ENCODE data around the gene ANKLE1.

ANKLE1 gene

GRCh38 chr19:17243211-17243829 is 38.4 kb upstream of the ANKLE1 start:
- peaks cover 27% of the 10 kb centered on the region for H3K36me3 Mint-ChIP-seq (ENCODE audit: low read depth)
- peak overlapping the region; percentile 9 for H3K27ac Mint-ChIP-seq
- H3K4me3 Mint-ChIP-seq: peak overlapping the region; percentile 89
- intact Hi-C loops (cut with micrococcal nuclease): no loop called here
- H3K27me3 Mint-ChIP-seq: peaks cover 8% of the 10 kb centered on the region
- H3K9me3 Mint-ChIP-seq: no peaks in the 10 kb centered on the region
- H3K4me1 Mint-ChIP-seq (ENCODE audit: low read depth): peaks cover 39% of the 10 kb centered on the region

GRCh38 chr19:17243830-17244617 is 37.7 kb upstream of the ANKLE1 start:
- Mint-ChIP-seq H3K4me3 (peak overlapping the region; percentile 89), H3K27ac (peak overlapping the region; percentile 81), H3K27me3 (peaks cover 8% of the 10 kb centered on the region), H3K36me3 (ENCODE audit: low read depth) (peaks cover 23% of the 10 kb centered on the region), H3K9me3 (no peaks in the 10 kb centered on the region), H3K4me1 (ENCODE audit: low read depth) (peaks cover 39% of the 10 kb centered on the region)
- intact Hi-C loops (cut with micrococcal nuclease): no loop called here

DNA sequence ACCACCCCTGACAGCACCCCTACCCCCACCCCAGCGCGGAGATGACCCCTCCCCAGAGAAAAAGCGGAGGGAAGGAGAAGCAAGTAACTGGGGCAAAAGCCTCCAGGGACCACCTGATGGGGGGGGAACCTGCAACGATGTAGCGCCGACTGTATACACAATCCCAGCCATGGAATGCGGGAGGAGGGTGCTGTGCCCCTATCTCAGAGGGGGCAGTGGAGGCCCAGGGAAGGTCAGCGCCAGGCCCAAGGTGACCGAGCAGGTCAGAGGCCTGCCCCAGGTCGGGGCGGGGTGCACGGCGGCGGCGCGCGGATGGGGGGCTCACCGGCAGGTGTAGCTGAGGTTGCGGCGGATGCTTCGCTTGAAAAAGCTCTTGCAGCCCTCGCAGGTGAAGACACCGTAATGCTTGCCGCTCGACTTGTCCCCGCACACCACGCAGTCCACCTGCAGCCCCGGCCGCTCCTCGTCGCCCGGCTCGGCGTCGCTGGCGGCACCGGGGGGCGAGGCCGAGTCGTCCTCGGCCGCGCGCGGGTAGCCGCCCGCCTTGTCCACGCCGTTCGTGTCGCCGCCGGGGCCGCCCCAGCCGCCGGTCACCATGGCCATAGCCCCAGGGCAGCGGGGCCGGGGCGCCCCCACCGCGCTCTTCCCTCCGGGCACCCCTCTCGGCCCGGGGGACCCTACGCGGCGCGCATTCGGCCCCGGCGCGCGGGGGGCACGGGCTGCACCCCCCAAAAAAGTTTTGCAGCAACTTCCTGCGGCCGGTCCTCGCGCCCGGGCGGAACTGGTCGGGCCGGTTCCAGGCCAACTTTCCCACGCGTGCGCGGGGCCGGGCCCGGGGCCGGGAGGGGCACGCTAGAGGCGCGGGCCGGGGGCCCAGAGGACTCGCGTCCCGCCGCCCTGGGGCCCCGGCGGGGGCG is 36.8 kb upstream of the ANKLE1 start:
- peaks cover 22% of the 10 kb centered on the region for H3K36me3 Mint-ChIP-seq (ENCODE audit: low read depth)
- H3K27ac Mint-ChIP-seq: peak overlapping the region; percentile 81
- H3K4me1 Mint-ChIP-seq (ENCODE audit: low read depth): peaks cover 39% of the 10 kb centered on the region
- peak overlapping the region; percentile 89 for H3K4me3 Mint-ChIP-seq
- no peaks in the 10 kb centered on the region for H3K9me3 Mint-ChIP-seq
- intact Hi-C loops (cut with micrococcal nuclease): no loop called here
- H3K27me3 Mint-ChIP-seq: peaks cover 8% of the 10 kb centered on the region

DNA sequence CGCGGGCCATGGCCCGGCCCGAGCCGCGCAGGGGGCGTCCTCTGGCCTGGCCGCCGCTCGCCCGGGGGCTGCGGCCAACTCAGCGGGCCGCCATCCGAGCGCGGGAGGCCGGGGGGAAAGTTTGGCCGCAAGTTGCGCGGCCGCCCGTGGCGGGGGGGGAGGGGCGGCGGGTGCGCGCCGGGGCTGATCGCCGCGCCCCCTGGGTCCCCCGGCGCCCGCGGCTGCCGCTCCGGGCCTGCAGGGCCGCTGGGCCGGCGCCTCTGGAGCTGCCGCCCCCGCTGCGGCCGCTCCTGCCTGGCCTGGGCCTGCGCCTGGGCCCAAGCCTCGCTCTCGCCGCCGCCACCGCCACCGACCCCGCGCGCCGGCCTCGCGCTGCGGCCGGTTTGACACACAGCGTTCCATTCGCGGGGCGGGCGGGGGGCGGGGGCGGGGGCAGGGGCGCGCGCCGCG is 36.1 kb upstream of the ANKLE1 start, which contains the start of gene NR2F6:
Gene NR2F6 (minus strand): TSS at position 385 of the 450 bp plus-strand sequence. CDS start 699 bp downstream, outside the sequence.
- H3K4me1 Mint-ChIP-seq (ENCODE audit: low read depth): peaks cover 39% of the 10 kb centered on the region

GRCh38 chr19:17246681-17247425 is 34.8 kb upstream of the ANKLE1 start:
- peaks cover 39% of the 10 kb centered on the region for H3K4me1 Mint-ChIP-seq (ENCODE audit: low read depth)
- H3K27me3 Mint-ChIP-seq: peaks cover 8% of the 10 kb centered on the region
- H3K36me3 Mint-ChIP-seq (ENCODE audit: low read depth): peaks cover 6% of the 10 kb centered on the region
- no peaks in the 10 kb centered on the region for H3K9me3 Mint-ChIP-seq
- intact Hi-C loops (cut with micrococcal nuclease): no loop called here
- H3K27ac Mint-ChIP-seq: peak overlapping the region; percentile 93
- H3K4me3 Mint-ChIP-seq: peak overlapping the region; percentile 95

More for the DNA sequence above, 36.1 kb upstream of the ANKLE1 start, which contains the start of gene NR2F6:
- H3K4me3 Mint-ChIP-seq: peak within 1 kb of the TSS; percentile 95
- H3K36me3 Mint-ChIP-seq (ENCODE audit: low read depth): peaks cover 15% of the 10 kb centered on the region
- H3K27me3 Mint-ChIP-seq: peaks cover 8% of the 10 kb centered on the region
- H3K9me3 Mint-ChIP-seq: no peaks in the 10 kb centered on the region
- intact Hi-C loops (cut with micrococcal nuclease): no loop called here
- H3K27ac Mint-ChIP-seq: peak within 1 kb of the TSS; percentile 93

GRCh38 chr19:17248011-17248776 is 33.5 kb upstream of the ANKLE1 start:
- Mint-ChIP-seq H3K4me1 (ENCODE audit: low read depth) (peaks cover 33% of the 10 kb centered on the region), H3K27me3 (peaks cover 8% of the 10 kb centered on the region), H3K9me3 (no peaks in the 10 kb centered on the region), H3K4me3 (no peak overlapping the region), H3K27ac (peak overlapping the region; percentile 93), H3K36me3 (ENCODE audit: low read depth) (peaks cover 6% of the 10 kb centered on the region)
- intact Hi-C loops (cut with micrococcal nuclease): no loop called here

DNA sequence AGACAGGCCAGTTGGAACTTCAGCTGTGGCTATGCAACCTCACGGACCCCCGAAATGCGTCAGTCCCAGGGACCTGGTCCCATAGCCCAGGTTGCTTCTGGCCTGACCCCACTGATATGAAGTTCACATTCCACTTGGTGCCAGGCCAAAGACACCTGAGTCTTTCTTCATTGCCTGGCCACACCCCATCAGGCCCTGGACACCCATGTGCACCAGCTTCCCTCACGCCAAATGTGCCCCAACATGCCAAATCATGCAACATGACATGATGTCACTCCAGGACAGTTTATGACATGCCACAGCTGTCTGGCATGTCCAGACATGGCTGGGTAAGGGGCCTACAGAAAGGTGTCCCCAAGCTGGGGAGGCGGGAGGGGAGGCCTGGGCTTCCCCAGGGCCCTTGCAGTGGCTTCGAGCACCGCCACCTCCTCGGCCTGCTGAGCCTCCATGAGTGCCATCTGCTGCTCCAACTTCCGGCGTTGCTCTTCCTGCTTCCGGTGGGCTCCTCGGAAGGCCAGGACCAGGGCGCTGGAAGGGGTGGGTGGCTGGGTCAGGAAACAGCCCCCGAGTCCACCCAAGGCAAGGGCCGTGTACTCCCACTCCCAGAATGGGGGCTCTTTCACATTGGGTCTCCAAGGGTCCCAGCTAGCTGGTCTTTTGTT is 31.7 kb upstream of the ANKLE1 start:
- Mint-ChIP-seq H3K36me3 (ENCODE audit: low read depth) (peaks cover 6% of the 10 kb centered on the region), H3K9me3 (no peaks in the 10 kb centered on the region), H3K4me3 (no peak overlapping the region), H3K4me1 (ENCODE audit: low read depth) (peaks cover 19% of the 10 kb centered on the region), H3K27me3 (peaks cover 4% of the 10 kb centered on the region), H3K27ac (no peak overlapping the region)
- intact Hi-C loops (cut with micrococcal nuclease): no loop called here

DNA sequence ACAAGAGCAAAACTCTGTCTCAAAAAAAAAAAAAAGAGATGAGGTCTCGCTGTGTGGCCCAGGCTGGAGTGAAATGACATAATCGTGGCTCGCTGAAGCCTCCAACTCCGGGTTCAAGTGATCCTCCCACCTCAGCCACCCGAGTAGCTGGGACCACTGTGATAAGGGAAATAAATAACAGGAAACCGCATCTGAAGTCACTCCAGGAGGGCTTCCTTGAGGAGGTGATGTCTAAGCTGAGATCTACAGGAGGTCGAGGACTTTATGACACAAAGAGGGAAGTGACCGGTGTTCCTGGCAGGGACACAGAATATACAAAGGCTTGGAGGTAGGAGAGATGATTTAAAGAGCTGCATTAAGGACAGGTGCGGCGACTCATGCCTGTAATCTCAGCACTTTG is 27.1 kb upstream of the ANKLE1 start:
- no peaks in the 10 kb centered on the region for H3K4me1 Mint-ChIP-seq (ENCODE audit: low read depth)
- H3K9me3 Mint-ChIP-seq: no peaks in the 10 kb centered on the region
- H3K27me3 Mint-ChIP-seq: peaks cover 11% of the 10 kb centered on the region
- H3K27ac Mint-ChIP-seq: no peak overlapping the region
- no peak overlapping the region for H3K4me3 Mint-ChIP-seq
- no peaks in the 10 kb centered on the region for H3K36me3 Mint-ChIP-seq (ENCODE audit: low read depth)
- intact Hi-C loops (cut with micrococcal nuclease): no loop called here

GRCh38 chr19:17255150-17255621 is 26.5 kb upstream of the ANKLE1 start:
- intact Hi-C loops (cut with micrococcal nuclease): no loop called here
- Mint-ChIP-seq H3K4me3 (no peak overlapping the region), H3K36me3 (ENCODE audit: low read depth) (no peaks in the 10 kb centered on the region), H3K27me3 (peaks cover 11% of the 10 kb centered on the region), H3K9me3 (no peaks in the 10 kb centered on the region), H3K4me1 (ENCODE audit: low read depth) (no peaks in the 10 kb centered on the region), H3K27ac (no peak overlapping the region)

DNA sequence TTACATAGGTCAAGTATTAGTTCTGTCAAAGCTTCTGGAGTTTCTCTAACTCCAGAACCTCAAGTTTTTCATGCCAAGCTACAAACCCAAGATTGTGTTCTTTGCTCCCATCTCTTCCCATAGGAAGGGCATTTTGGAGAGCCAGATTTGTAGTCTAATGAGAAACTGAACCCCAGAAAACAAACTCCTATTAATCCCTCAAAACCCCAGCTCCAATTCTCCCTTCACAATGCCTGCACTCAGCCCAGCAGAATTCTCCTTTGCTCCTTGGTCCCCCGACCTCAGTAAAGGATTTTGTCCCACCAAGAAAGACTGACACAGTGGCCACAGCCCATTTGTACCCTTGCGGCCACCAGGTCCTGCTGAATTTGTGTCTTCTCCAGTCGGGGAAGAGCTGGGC is 25.6 kb upstream of the ANKLE1 start:
- peaks cover 7% of the 10 kb centered on the region for H3K4me1 Mint-ChIP-seq (ENCODE audit: low read depth)
- H3K9me3 Mint-ChIP-seq: no peaks in the 10 kb centered on the region
- H3K27ac Mint-ChIP-seq: no peak overlapping the region
- no peak overlapping the region for H3K4me3 Mint-ChIP-seq
- no peaks in the 10 kb centered on the region for H3K36me3 Mint-ChIP-seq (ENCODE audit: low read depth)
- intact Hi-C loops (cut with micrococcal nuclease): no loop called here
- peaks cover 14% of the 10 kb centered on the region for H3K27me3 Mint-ChIP-seq

GRCh38 chr19:17259118-17259780 is 22.5 kb upstream of the ANKLE1 start:
- Mint-ChIP-seq H3K4me1 (ENCODE audit: low read depth) (peaks cover 7% of the 10 kb centered on the region), H3K9me3 (no peaks in the 10 kb centered on the region), H3K27ac (no peak overlapping the region), H3K27me3 (peaks cover 19% of the 10 kb centered on the region), H3K36me3 (ENCODE audit: low read depth) (no peaks in the 10 kb centered on the region), H3K4me3 (no peak overlapping the region)
- intact Hi-C loops (cut with micrococcal nuclease): no loop called here

DNA sequence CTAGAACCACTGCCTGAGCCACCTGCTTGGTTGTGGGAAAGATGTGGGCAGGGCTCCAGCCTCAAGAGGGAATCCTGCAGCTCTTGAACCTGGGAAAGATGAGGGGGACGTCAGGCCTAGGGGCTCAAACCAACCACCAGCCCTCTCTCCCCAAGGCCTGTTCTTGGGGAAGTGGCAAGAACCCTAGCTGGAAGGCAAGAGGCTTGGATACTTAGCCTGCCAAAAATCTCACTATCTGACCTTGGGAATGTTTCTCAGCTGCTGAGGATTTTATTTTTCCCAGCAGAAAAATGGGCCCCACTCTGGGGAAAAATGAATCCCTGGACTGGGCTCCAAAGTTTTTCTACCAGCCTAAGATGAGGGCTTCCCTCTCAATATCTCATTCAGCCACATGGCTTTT is 21.8 kb upstream of the ANKLE1 start:
- Mint-ChIP-seq H3K27me3 (peaks cover 19% of the 10 kb centered on the region), H3K4me3 (no peak overlapping the region), H3K36me3 (ENCODE audit: low read depth) (no peaks in the 10 kb centered on the region), H3K27ac (no peak overlapping the region), H3K4me1 (ENCODE audit: low read depth) (peaks cover 7% of the 10 kb centered on the region), H3K9me3 (no peaks in the 10 kb centered on the region)
- intact Hi-C loops (cut with micrococcal nuclease): loop anchor here (2.0 kb wide), 1 partner anchor 23 kb away; no protein-coding TSS in a partner anchor
